B cell (primary cell): ENCODE results near the gene IFT27.

Source experiments
- EZH2 ChIP-seq: IDR thresholded peaks from 2 replicates; pipeline ENCODE4 v1.6.1; 2012; ENCODE audit warnings: borderline replicate concordance, low read depth, mild to moderate bottlenecking, moderate library complexity, low read length; ENCODE audit not compliant: insufficient read depth, poor library complexity, severe bottlenecking
- TF ChIP-seq, protein P1 (sequence below): fragments of 200-600 bp; IDR thresholded peaks from one replicate; pipeline ENCODE4 v1.8.0; 2022; ENCODE audit warnings: antibody characterized with exemption, mild to moderate bottlenecking

- no peak for TF ChIP-seq EZH2
- TF ChIP-seq, protein P1, sequence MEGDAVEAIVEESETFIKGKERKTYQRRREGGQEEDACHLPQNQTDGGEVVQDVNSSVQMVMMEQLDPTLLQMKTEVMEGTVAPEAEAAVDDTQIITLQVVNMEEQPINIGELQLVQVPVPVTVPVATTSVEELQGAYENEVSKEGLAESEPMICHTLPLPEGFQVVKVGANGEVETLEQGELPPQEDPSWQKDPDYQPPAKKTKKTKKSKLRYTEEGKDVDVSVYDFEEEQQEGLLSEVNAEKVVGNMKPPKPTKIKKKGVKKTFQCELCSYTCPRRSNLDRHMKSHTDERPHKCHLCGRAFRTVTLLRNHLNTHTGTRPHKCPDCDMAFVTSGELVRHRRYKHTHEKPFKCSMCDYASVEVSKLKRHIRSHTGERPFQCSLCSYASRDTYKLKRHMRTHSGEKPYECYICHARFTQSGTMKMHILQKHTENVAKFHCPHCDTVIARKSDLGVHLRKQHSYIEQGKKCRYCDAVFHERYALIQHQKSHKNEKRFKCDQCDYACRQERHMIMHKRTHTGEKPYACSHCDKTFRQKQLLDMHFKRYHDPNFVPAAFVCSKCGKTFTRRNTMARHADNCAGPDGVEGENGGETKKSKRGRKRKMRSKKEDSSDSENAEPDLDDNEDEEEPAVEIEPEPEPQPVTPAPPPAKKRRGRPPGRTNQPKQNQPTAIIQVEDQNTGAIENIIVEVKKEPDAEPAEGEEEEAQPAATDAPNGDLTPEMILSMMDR = no peak
These were observed 803 bp upstream of the IFT27 start for GRCh38 chr22:36776722-36777121.
